Measurements from ENCODE around the gene OR4S1.
"Not testable (repeated sequence)": the region's sequence is repeated elsewhere in the genome, so short reads cannot be mapped to it uniquely, and the experiment has no call there.

DNA sequence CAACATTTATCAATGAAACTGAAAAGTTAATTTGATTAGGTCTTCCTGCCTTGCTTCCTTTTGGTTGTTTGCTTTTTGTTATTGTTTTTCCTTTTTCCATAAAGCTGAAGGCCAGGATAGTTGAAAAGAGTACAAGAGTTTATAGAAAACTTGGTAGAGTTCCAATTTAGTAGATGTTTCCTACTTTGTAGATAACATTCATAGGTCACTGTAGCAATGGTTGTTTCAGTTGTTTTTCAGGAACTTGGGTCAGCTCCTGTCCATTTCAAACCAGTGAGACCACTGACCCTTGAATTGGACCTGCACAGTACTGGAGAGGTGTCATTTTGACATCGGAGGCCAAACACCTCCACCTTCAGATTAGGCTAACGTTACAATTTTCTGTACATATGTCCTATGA lies 13.8 kb downstream of the OR4S1 start:
- not testable (repeated sequence) for TF ChIP-seq POLR2A, POLR2AphosphoS5 (IDR thresholded peaks at IDR 0.05; ENCODE audit: low read depth, low read length)

Measured in GM12892 (cell line).